HEK293 (cell line): ENCODE measurements around the gene NPW.

ENCODE experiments used
- CTCF ChIA-PET: fragments of 350-600 bp; formaldehyde crosslinking; extraction: SDS; loops from one replicate; lab custom pipeline; 2021; ENCODE audit warnings: antibody characterized with exemption; lab: Yijun Ruan, JAX
- POLR2A ChIA-PET: fragments of 300-600 bp; formaldehyde crosslinking; extraction: SDS; loops from one replicate; lab custom pipeline; 2020; ENCODE audit warnings: antibody characterized with exemption, inconsistent platforms; lab: Yijun Ruan, JAX
- H3K27ac ChIP-seq: fragments of 200-500 bp; sonication (Bioruptor generic); 2 replicates; pipeline ENCODE4 v1.5.1; 2014; ENCODE audit warnings: low read depth, low read length, control low read depth, inconsistent platforms; ENCODE audit errors: extremely low read depth
- H3K36me3 ChIP-seq, 2 experiments: fragments of 200-500 bp in 1 of 2; sonication (Bioruptor generic) in 1 of 2; 1 replicate in 1 of 2; 2 replicates in 1 of 2; pipeline ENCODE4 v1.5.1; 2014 to 2017; ENCODE audit warnings: inconsistent platforms in 2 of 2, low read length in 2 of 2; ENCODE audit not compliant: control insufficient read depth in 2 of 2, insufficient read depth in 1 of 2
- H3K4me1 ChIP-seq: fragments of 200-500 bp; sonication (Bioruptor generic); 2 replicates; pipeline ENCODE4 v1.5.1; 2014; ENCODE audit warnings: mild to moderate bottlenecking, low read length, inconsistent platforms; ENCODE audit not compliant: control insufficient read depth, insufficient read depth
- H3K4me3 ChIP-seq: 2 replicates; pipeline ENCODE4 v1.5.1; 2011; ENCODE audit warnings: low read depth, mild to moderate bottlenecking, control low read depth, low read length, moderate library complexity
- H3K9me3 ChIP-seq: fragments of 200-500 bp; sonication (Bioruptor generic); 2 replicates; pipeline ENCODE4 v1.5.1; 2014; ENCODE audit warnings: low read depth, low read length, inconsistent platforms; ENCODE audit not compliant: control insufficient read depth, insufficient read depth
- EGR2 ChIP-seq: fragments of 450-650 bp; formaldehyde crosslinking; IDR thresholded peaks from 2 replicates; pipeline ENCODE4 v1.5.1; 2016; ENCODE audit warnings: low read depth, missing biosample characterization, missing genetic modification characterization
- GLI4 ChIP-seq: fragments of 450-650 bp; formaldehyde crosslinking; IDR thresholded peaks from 2 replicates; pipeline ENCODE4 v1.5.1; 2016; ENCODE audit warnings: missing biosample characterization, missing genetic modification characterization
- GLIS1 ChIP-seq: fragments of 450-650 bp; formaldehyde crosslinking; IDR thresholded peaks from 2 replicates; pipeline ENCODE4 v1.5.1; 2016; ENCODE audit warnings: missing biosample characterization, missing genetic modification characterization
- KLF9 ChIP-seq: fragments of 450-650 bp; formaldehyde crosslinking; IDR thresholded peaks from 2 replicates; pipeline ENCODE4 v1.5.1; 2016; ENCODE audit warnings: missing biosample characterization, missing genetic modification characterization, low read depth
- ZFHX2 ChIP-seq: fragments of 450-650 bp; formaldehyde crosslinking; conservative IDR thresholded peaks from 2 replicates; pipeline ENCODE4 v1.5.1; 2016; ENCODE audit warnings: missing biosample characterization, missing genetic modification characterization
- ZIC2 ChIP-seq: fragments of 450-650 bp; formaldehyde crosslinking; IDR thresholded peaks from 2 replicates; pipeline ENCODE4 v1.5.1; 2016; ENCODE audit warnings: missing biosample characterization, missing genetic modification characterization
- ZNF600 ChIP-seq: fragments of 450-650 bp; formaldehyde crosslinking; IDR thresholded peaks from 2 replicates; pipeline ENCODE4 v1.5.1; 2016; ENCODE audit warnings: missing biosample characterization, missing genetic modification characterization
- ZSCAN30 ChIP-seq: fragments of 450-650 bp; IDR thresholded peaks from 2 replicates; pipeline ENCODE4 v1.5.1; 2018; ENCODE audit warnings: missing biosample characterization, mild to moderate bottlenecking, missing genetic modification characterization, moderate library complexity
- TF ChIP-seq, protein P1 (sequence below): fragments of 450-650 bp; formaldehyde crosslinking; IDR thresholded peaks from 2 replicates; pipeline ENCODE4 v1.5.1; 2017; ENCODE audit warnings: missing biosample characterization, mild to moderate bottlenecking, missing genetic modification characterization, moderate library complexity
- TF ChIP-seq, protein P2 (sequence below): IDR thresholded peaks from 2 replicates; pipeline ENCODE4 v1.6.1; 2011; ENCODE audit warnings: mild to moderate bottlenecking, low read depth, low read length, borderline replicate concordance
- TF ChIP-seq, protein P3 (sequence below): fragments of 450-650 bp; IDR thresholded peaks from 2 replicates; pipeline ENCODE4 v1.5.1; 2018; ENCODE audit warnings: missing biosample characterization, missing genetic modification characterization
- TF ChIP-seq, protein P4 (sequence below): fragments of 450-650 bp; formaldehyde crosslinking; optimal IDR thresholded peaks from 2 replicates; pipeline ENCODE3; 2016; ENCODE audit warnings: missing biosample characterization, mild to moderate bottlenecking, missing genetic modification characterization
- TF ChIP-seq, protein P5 (sequence below): fragments of 450-650 bp; formaldehyde crosslinking; IDR thresholded peaks from 2 replicates; pipeline ENCODE4 v1.5.1; 2017; ENCODE audit warnings: missing biosample characterization, missing genetic modification characterization
- TF ChIP-seq, protein P6 (sequence below): fragments of 450-650 bp; formaldehyde crosslinking; IDR thresholded peaks from 2 replicates; pipeline ENCODE4 v1.5.1; 2016; ENCODE audit warnings: missing biosample characterization, missing genetic modification characterization
- TF ChIP-seq, protein P7 (sequence below): fragments of 450-650 bp; formaldehyde crosslinking; IDR thresholded peaks from 2 replicates; pipeline ENCODE4 v1.5.1; 2016; ENCODE audit warnings: missing biosample characterization, missing genetic modification characterization

Gene NPW

DNA sequence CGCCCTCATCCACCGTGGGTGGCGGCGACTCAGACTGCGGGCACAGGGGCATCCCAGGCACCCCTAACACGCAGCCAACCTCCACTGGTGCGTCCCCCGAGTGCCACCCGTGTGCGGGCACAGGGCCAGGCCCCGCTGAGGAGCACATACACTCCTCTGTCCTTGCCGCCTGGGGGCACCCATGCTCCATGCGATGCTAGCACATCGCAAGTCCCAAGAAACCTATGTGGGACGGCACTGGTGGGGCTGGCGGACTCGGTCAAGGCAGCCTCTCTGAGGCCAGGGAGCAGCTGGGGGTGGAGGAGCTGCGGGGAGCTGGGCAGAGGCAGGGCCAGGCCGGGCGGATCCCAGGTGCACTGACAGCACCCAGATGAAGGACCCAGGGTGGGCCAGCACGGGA is 13.9 kb upstream of the NPW start (continued):
- TF ChIP-seq KLF9 (no peak), GLIS1 (tag by site-specific recombination) (no peak), ZSCAN30 (no peak), GLI4 (tag by site-specific recombination) (no peak)
- TF ChIP-seq, protein P1, sequence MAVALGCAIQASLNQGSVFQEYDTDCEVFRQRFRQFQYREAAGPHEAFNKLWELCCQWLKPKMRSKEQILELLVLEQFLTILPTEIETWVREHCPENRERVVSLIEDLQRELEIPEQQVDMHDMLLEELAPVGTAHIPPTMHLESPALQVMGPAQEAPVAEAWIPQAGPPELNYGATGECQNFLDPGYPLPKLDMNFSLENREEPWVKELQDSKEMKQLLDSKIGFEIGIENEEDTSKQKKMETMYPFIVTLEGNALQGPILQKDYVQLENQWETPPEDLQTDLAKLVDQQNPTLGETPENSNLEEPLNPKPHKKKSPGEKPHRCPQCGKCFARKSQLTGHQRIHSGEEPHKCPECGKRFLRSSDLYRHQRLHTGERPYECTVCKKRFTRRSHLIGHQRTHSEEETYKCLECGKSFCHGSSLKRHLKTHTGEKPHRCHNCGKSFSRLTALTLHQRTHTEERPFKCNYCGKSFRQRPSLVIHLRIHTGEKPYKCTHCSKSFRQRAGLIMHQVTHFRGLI (tag by site-specific recombination): no peak
- TF ChIP-seq, protein P2, sequence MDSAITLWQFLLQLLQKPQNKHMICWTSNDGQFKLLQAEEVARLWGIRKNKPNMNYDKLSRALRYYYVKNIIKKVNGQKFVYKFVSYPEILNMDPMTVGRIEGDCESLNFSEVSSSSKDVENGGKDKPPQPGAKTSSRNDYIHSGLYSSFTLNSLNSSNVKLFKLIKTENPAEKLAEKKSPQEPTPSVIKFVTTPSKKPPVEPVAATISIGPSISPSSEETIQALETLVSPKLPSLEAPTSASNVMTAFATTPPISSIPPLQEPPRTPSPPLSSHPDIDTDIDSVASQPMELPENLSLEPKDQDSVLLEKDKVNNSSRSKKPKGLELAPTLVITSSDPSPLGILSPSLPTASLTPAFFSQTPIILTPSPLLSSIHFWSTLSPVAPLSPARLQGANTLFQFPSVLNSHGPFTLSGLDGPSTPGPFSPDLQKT: no peak
- TF ChIP-seq, protein P3, sequence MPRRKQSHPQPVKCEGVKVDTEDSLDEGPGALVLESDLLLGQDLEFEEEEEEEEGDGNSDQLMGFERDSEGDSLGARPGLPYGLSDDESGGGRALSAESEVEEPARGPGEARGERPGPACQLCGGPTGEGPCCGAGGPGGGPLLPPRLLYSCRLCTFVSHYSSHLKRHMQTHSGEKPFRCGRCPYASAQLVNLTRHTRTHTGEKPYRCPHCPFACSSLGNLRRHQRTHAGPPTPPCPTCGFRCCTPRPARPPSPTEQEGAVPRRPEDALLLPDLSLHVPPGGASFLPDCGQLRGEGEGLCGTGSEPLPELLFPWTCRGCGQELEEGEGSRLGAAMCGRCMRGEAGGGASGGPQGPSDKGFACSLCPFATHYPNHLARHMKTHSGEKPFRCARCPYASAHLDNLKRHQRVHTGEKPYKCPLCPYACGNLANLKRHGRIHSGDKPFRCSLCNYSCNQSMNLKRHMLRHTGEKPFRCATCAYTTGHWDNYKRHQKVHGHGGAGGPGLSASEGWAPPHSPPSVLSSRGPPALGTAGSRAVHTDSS (tag by site-specific recombination): no peak

DNA sequence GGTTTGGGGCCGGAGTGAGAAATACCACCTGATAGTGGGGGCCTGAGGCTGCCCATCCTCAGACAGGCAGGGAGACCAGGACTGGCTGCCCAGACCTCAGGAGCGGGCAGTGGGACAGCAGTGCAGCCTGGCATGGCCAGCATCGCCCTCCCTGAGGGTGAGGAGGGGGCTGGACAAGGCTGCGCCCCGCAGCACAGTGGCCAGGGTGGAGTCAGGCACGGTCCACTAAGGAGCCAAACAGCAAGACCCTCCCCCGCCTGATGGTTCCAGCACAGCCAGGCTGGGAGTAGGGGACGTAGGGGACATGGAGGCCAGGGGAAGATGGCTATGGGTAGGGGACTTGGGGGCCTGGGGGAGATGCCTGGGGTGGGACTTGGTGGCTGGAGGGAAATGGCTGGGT is 13.3 kb upstream of the NPW start:
- peaks cover 29% of the 10 kb centered on the region for H3K4me1 ChIP-seq
- TF ChIP-seq, protein P4, sequence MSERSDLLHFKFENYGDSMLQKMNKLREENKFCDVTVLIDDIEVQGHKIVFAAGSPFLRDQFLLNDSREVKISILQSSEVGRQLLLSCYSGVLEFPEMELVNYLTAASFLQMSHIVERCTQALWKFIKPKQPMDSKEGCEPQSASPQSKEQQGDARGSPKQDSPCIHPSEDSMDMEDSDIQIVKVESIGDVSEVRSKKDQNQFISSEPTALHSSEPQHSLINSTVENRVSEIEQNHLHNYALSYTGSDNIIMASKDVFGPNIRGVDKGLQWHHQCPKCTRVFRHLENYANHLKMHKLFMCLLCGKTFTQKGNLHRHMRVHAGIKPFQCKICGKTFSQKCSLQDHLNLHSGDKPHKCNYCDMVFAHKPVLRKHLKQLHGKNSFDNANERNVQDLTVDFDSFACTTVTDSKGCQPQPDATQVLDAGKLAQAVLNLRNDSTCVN (tag by site-specific recombination): peak; percentile 0
- TF ChIP-seq, protein P5, sequence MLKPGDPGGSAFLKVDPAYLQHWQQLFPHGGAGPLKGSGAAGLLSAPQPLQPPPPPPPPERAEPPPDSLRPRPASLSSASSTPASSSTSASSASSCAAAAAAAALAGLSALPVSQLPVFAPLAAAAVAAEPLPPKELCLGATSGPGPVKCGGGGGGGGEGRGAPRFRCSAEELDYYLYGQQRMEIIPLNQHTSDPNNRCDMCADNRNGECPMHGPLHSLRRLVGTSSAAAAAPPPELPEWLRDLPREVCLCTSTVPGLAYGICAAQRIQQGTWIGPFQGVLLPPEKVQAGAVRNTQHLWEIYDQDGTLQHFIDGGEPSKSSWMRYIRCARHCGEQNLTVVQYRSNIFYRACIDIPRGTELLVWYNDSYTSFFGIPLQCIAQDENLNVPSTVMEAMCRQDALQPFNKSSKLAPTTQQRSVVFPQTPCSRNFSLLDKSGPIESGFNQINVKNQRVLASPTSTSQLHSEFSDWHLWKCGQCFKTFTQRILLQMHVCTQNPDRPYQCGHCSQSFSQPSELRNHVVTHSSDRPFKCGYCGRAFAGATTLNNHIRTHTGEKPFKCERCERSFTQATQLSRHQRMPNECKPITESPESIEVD (tag by site-specific recombination): no peak
- TF ChIP-seq, protein P6, sequence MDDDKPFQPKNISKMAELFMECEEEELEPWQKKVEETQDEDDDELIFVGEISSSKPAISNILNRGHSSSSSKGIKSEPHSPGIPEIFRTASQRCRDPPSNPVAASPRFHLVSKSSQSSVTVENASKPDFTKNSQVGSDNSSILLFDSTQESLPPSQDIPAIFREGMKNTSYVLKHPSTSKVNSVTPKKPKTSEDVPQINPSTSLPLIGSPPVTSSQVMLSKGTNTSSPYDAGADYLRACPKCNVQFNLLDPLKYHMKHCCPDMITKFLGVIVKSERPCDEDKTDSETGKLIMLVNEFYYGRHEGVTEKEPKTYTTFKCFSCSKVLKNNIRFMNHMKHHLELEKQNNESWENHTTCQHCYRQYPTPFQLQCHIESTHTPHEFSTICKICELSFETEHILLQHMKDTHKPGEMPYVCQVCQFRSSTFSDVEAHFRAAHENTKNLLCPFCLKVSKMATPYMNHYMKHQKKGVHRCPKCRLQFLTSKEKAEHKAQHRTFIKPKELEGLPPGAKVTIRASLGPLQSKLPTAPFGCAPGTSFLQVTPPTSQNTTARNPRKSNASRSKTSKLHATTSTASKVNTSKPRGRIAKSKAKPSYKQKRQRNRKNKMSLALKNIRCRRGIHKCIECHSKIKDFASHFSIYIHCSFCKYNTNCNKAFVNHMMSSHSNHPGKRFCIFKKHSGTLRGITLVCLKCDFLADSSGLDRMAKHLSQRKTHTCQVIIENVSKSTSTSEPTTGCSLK (tag by site-specific recombination): no peak
- CTCF ChIA-PET: interaction anchor here (1.3 kb wide), 1 partner anchor 46 kb away, joined by 3 read pairs; no protein-coding TSS in a partner anchor

DNA sequence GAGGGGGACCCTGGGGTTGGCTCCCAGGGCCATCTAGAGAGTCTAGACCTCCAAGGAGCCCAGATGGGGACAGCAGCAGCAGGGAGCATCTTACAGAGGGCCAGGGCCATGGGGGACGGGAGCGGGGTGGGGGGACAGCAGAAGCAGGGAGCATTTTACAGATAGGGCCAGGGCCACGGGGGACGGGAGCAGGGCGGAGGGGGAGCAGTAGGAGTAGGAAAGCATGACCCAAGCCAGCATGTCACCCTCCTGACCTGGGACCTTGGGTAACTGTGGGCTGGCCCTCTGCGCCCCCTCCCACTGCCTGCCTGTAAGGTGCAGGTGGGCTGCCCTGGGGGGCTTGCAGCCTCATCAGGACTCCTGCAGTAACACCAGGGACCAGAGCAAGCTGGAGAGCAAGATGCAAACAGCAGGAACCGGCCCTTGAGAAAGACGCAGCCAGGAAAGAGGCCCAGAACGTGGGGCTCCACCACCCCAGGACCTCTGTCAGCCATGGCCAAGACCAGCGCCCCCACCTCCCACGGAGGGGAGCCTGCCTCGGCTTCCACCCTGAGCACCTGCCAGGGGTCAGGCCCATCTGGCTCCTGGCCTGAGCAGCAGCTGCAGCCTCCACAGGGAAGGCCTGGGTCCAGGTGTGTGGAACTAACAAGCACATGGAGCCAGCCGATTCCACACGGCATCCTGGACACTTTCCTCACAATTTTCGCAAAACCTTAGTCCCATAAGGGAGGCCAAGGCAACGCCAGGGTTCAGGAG is 12.3 kb upstream of the NPW start:
- no peaks in the 10 kb centered on the region for H3K9me3 ChIP-seq
- H3K4me1 ChIP-seq: peaks cover 29% of the 10 kb centered on the region
- H3K4me3 ChIP-seq: peak overlapping the region; percentile 1; the same call in 1 of the 2 replicates
- H3K36me3 ChIP-seq: peaks cover 0 to 42% of the 10 kb centered on the region in 2 experiments; a peak in 1 of 3 replicates
- H3K27ac ChIP-seq: peak overlapping the region; percentile 97; the same call in 1 of the 2 replicates
- ChIA-PET CTCF (interaction anchor here (0.6 to 1.8 kb wide), 5 partner anchors 15 to 582 kb away, joined by 3 to 6 read pairs (median 4); no protein-coding TSS in a partner anchor), POLR2A (interaction anchor here (1.0 to 2.7 kb wide), 5 partner anchors 8 to 148 kb away, joined by 3 to 17 read pairs (median 3); partner anchors contain the start of genes RPS2 and TRAF7)
- TF ChIP-seq, protein P7, sequence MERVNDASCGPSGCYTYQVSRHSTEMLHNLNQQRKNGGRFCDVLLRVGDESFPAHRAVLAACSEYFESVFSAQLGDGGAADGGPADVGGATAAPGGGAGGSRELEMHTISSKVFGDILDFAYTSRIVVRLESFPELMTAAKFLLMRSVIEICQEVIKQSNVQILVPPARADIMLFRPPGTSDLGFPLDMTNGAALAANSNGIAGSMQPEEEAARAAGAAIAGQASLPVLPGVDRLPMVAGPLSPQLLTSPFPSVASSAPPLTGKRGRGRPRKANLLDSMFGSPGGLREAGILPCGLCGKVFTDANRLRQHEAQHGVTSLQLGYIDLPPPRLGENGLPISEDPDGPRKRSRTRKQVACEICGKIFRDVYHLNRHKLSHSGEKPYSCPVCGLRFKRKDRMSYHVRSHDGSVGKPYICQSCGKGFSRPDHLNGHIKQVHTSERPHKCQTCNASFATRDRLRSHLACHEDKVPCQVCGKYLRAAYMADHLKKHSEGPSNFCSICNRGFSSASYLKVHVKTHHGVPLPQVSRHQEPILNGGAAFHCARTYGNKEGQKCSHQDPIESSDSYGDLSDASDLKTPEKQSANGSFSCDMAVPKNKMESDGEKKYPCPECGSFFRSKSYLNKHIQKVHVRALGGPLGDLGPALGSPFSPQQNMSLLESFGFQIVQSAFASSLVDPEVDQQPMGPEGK (tag by site-specific recombination): peak; percentile 8; the same call in 1 of the 2 replicates
- peak; percentile 38; the same call in 1 of the 2 replicates for TF ChIP-seq EGR2 (tag by site-specific recombination)
- 0 out of 2 replicates have a peak, but pooled peaks have one; percentile 6 for TF ChIP-seq ZIC2 (tag by site-specific recombination)
- 0 out of 2 replicates have a peak, but pooled peaks have one; percentile 9 for TF ChIP-seq ZFHX2 (tag by site-specific recombination)
- no peak for TF ChIP-seq ZNF600 (tag by site-specific recombination)

More for the DNA sequence above, 13.3 kb upstream of the NPW start:
- Histone ChIP-seq H3K9me3 (no peaks in the 10 kb centered on the region), H3K27ac (no peak overlapping the region; the same call in 1 of the 2 replicates), H3K4me3 (no peak overlapping the region), H3K36me3 (peaks cover 0 to 52% of the 10 kb centered on the region in 2 experiments; a peak in 2 of 3 replicates)
- POLR2A ChIA-PET: no interaction called here
